HEK293 (cell line): ENCODE data around the gene ZFP36.

Source experiments
- HOXA7 ChIP-seq: sonication (generic); formaldehyde crosslinking; IDR thresholded peaks from 2 replicates; pipeline ENCODE4 v1.8.1; 2022; ENCODE audit warnings: missing genetic modification reagents, borderline replicate concordance
- HOXC10 ChIP-seq: sonication (generic); formaldehyde crosslinking; IDR thresholded peaks from 2 replicates; pipeline ENCODE4 v1.8.1; 2023; ENCODE audit warnings: mild to moderate bottlenecking, missing genetic modification reagents
- KLF1 ChIP-seq: fragments of 450-650 bp; formaldehyde crosslinking; IDR thresholded peaks from 2 replicates; pipeline ENCODE4 v1.5.1; 2016; ENCODE audit warnings: missing biosample characterization, missing genetic modification characterization
- KLF7 ChIP-seq: fragments of 450-650 bp; formaldehyde crosslinking; IDR thresholded peaks from 2 replicates; pipeline ENCODE4 v1.5.1; 2016; ENCODE audit warnings: missing biosample characterization, missing genetic modification characterization, borderline replicate concordance
- MEIS1 ChIP-seq: sonication (generic); formaldehyde crosslinking; IDR thresholded peaks from 2 replicates; pipeline ENCODE4 v1.8.1; 2022; ENCODE audit warnings: missing genetic modification reagents, mild to moderate bottlenecking, borderline replicate concordance
- TCF7L2 ChIP-seq: IDR thresholded peaks from 2 replicates; pipeline ENCODE4 v1.6.1; 2011; ENCODE audit warnings: low read depth, mild to moderate bottlenecking, inconsistent platforms, low read length, moderate library complexity, borderline replicate concordance
- ZBTB17 ChIP-seq: fragments of 450-650 bp; formaldehyde crosslinking; IDR thresholded peaks from 2 replicates; pipeline ENCODE4 v1.5.1; 2016; ENCODE audit warnings: missing biosample characterization, missing genetic modification characterization
- ZBTB21 ChIP-seq: fragments of 450-650 bp; formaldehyde crosslinking; IDR thresholded peaks from 2 replicates; pipeline ENCODE4 v1.5.1; 2017; ENCODE audit warnings: missing biosample characterization, missing genetic modification characterization
- ZBTB48 ChIP-seq: fragments of 450-650 bp; formaldehyde crosslinking; IDR thresholded peaks from 2 replicates; pipeline ENCODE4 v1.5.1; 2016; ENCODE audit warnings: missing biosample characterization, missing genetic modification characterization
- ZFP41 ChIP-seq: fragments of 450-650 bp; formaldehyde crosslinking; IDR thresholded peaks from 2 replicates; pipeline ENCODE4 v1.5.1; 2016; ENCODE audit warnings: missing biosample characterization, missing genetic modification characterization, borderline replicate concordance
- ZNF146 ChIP-seq: fragments of 450-650 bp; formaldehyde crosslinking; IDR thresholded peaks from 2 replicates; pipeline ENCODE4 v1.5.1; 2016; ENCODE audit warnings: missing biosample characterization, missing genetic modification characterization
- ZNF2 ChIP-seq: fragments of 450-650 bp; formaldehyde crosslinking; IDR thresholded peaks from 2 replicates; pipeline ENCODE4 v1.5.1; 2016; ENCODE audit warnings: missing biosample characterization, missing genetic modification characterization
- ZNF221 ChIP-seq: fragments of 450-650 bp; formaldehyde crosslinking; IDR thresholded peaks from 2 replicates; pipeline ENCODE4 v1.5.1; 2017; ENCODE audit warnings: missing biosample characterization, missing genetic modification characterization, borderline replicate concordance
- ZNF274 ChIP-seq, 2 experiments: fragments of 200-500 bp in 1 of 2; fragments of 450-650 bp in 1 of 2; sonication (Bioruptor generic) in 1 of 2; formaldehyde crosslinking in 1 of 2; IDR thresholded peaks; 2 replicates each; pipeline versions ENCODE4 v1.5.1 to v1.6.1; 2014 to 2016; ENCODE audit warnings: borderline replicate concordance in 1 of 2, inconsistent platforms in 1 of 2, low read length in 1 of 2, missing biosample characterization in 1 of 2, missing genetic modification characterization in 1 of 2
- ZNF335 ChIP-seq: fragments of 450-650 bp; formaldehyde crosslinking; conservative IDR thresholded peaks from 2 replicates; pipeline ENCODE4 v1.5.1; 2016; ENCODE audit warnings: missing biosample characterization, missing genetic modification characterization
- ZNF558 ChIP-seq: fragments of 450-650 bp; formaldehyde crosslinking; IDR thresholded peaks from 2 replicates; pipeline ENCODE4 v1.5.1; 2016; ENCODE audit warnings: missing biosample characterization, missing genetic modification characterization
- ZNF561 ChIP-seq: fragments of 450-650 bp; IDR thresholded peaks from 2 replicates; pipeline ENCODE4 v1.5.1; 2018; ENCODE audit warnings: missing biosample characterization, missing genetic modification characterization, borderline replicate concordance
- ZNF596 ChIP-seq: fragments of 450-650 bp; IDR thresholded peaks from 2 replicates; pipeline ENCODE4 v1.5.0; 2018; ENCODE audit warnings: missing biosample characterization, mild to moderate bottlenecking, missing genetic modification characterization, moderate library complexity
- ZNF624 ChIP-seq: fragments of 450-650 bp; formaldehyde crosslinking; IDR thresholded peaks from 2 replicates; pipeline ENCODE4 v1.5.1; 2017; ENCODE audit warnings: missing biosample characterization, missing genetic modification characterization
- ZNF768 ChIP-seq: fragments of 450-650 bp; formaldehyde crosslinking; IDR thresholded peaks from 2 replicates; pipeline ENCODE4 v1.5.1; 2018; ENCODE audit warnings: missing biosample characterization, mild to moderate bottlenecking, missing genetic modification characterization
- ZNF785 ChIP-seq: fragments of 450-650 bp; formaldehyde crosslinking; IDR thresholded peaks from 2 replicates; pipeline ENCODE4 v1.5.1; 2016; ENCODE audit warnings: missing biosample characterization, missing genetic modification characterization
- ZNF791 ChIP-seq: fragments of 450-650 bp; formaldehyde crosslinking; IDR thresholded peaks from 2 replicates; pipeline ENCODE4 v1.5.1; 2016; ENCODE audit warnings: missing biosample characterization, missing genetic modification characterization
- TF ChIP-seq, protein P1 (sequence below): fragments of 450-650 bp; formaldehyde crosslinking; IDR thresholded peaks from 2 replicates; pipeline ENCODE4 v1.5.1; 2016; ENCODE audit warnings: missing biosample characterization, missing genetic modification characterization
- TF ChIP-seq, protein P2 (sequence below): fragments of 450-650 bp; formaldehyde crosslinking; IDR thresholded peaks from 2 replicates; pipeline ENCODE4 v1.5.1; 2016; ENCODE audit warnings: missing biosample characterization, missing genetic modification characterization
- TF ChIP-seq, protein P3 (sequence below): fragments of 450-650 bp; formaldehyde crosslinking; IDR thresholded peaks from 2 replicates; pipeline ENCODE4 v1.5.1; 2017; ENCODE audit warnings: missing biosample characterization, missing genetic modification characterization
- TF ChIP-seq, protein P4 (sequence below): fragments of 450-650 bp; formaldehyde crosslinking; IDR thresholded peaks from 2 replicates; pipeline ENCODE4 v1.5.0; 2017; ENCODE audit warnings: missing biosample characterization, missing genetic modification characterization, borderline replicate concordance
- TF ChIP-seq, protein P5 (sequence below): fragments of 450-650 bp; formaldehyde crosslinking; IDR thresholded peaks from 2 replicates; pipeline ENCODE4 v1.5.1; 2016; ENCODE audit warnings: missing biosample characterization, missing genetic modification characterization, low read depth

Gene ZFP36

DNA sequence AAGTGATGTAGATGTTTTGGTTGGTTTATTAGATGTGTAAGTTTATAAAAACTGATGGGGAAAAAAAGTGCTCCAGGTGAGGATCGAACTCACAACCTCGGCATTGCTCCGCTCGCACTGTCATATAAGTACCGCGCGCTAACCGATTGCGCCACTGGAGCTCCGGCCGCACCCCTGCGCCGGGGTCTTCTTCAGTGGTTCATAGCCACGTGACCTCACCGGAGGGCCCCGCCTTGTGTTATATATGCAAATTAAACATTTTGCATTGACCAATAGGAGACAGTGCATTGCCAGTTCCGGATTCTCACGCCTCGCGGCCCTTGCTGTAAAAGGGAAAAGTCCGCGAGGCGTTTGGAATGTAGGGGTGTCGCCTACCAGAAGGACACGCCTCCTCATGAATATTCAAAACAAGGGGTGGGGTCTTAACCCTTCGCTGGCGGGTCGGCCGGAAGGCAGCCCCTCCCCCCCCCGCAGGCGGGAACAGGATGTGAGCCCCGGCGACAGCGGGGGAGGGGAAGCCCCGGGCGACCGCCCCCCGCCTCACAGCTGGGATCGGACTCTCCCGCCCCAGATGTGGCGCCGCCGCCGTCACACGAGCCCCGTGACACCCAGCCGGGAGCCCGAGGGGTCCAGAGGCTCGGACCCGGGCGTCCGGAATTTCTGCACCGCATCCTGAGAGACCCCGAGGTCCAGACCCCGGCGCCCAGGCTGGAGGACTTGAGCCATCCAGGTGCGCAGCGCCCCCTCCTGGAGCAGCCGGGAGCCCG is 5.6 kb downstream of the ZFP36 start, which contains the start of gene PLEKHG2 (continued):
- TF ChIP-seq ZBTB17 (tag by site-specific recombination) (peak; percentile 91), KLF1 (tag by site-specific recombination) (peak; percentile 78), ZNF785 (tag by site-specific recombination) (peak; percentile 96), TCF7L2 (no peak), ZNF558 (peak; percentile 95), MEIS1 (CRISPR knock-in tag) (no peak), ZBTB21 (peak; percentile 83), ZNF791 (no peak), ZNF561 (tag by site-specific recombination) (peak; percentile 100), KLF7 (peak; percentile 87), ZNF596 (0 out of 2 replicates have a peak, but pooled peaks have one; percentile 68), ZNF2 (tag by site-specific recombination) (peak; percentile 99), ZNF768 (tag by site-specific recombination) (no peak; the same call in 1 of the 2 replicates), HOXA7 (no peak), ZNF146 (0 out of 2 replicates have a peak, but pooled peaks have one; percentile 63), HOXC10 (CRISPR knock-in tag) (no peak), ZNF335 (tag by site-specific recombination) (peak; percentile 97), ZNF624 (tag by site-specific recombination) (peak; percentile 81; the same call in 1 of the 2 replicates), ZBTB48 (tag by site-specific recombination) (no peak; the same call in 1 of the 2 replicates), ZNF274 (IDR thresholded peaks at IDR 0.05; ENCODE audit: low read length) (no peak), ZNF274 (tag by site-specific recombination; IDR thresholded peaks at IDR 0.05; ENCODE audit: borderline replicate concordance) (no peak), ZNF221 (peak; percentile 99), ZFP41 (tag by site-specific recombination) (no peak)
- TF ChIP-seq, protein P1, sequence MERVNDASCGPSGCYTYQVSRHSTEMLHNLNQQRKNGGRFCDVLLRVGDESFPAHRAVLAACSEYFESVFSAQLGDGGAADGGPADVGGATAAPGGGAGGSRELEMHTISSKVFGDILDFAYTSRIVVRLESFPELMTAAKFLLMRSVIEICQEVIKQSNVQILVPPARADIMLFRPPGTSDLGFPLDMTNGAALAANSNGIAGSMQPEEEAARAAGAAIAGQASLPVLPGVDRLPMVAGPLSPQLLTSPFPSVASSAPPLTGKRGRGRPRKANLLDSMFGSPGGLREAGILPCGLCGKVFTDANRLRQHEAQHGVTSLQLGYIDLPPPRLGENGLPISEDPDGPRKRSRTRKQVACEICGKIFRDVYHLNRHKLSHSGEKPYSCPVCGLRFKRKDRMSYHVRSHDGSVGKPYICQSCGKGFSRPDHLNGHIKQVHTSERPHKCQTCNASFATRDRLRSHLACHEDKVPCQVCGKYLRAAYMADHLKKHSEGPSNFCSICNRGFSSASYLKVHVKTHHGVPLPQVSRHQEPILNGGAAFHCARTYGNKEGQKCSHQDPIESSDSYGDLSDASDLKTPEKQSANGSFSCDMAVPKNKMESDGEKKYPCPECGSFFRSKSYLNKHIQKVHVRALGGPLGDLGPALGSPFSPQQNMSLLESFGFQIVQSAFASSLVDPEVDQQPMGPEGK (tag by site-specific recombination): peak; percentile 100
- TF ChIP-seq, protein P2, sequence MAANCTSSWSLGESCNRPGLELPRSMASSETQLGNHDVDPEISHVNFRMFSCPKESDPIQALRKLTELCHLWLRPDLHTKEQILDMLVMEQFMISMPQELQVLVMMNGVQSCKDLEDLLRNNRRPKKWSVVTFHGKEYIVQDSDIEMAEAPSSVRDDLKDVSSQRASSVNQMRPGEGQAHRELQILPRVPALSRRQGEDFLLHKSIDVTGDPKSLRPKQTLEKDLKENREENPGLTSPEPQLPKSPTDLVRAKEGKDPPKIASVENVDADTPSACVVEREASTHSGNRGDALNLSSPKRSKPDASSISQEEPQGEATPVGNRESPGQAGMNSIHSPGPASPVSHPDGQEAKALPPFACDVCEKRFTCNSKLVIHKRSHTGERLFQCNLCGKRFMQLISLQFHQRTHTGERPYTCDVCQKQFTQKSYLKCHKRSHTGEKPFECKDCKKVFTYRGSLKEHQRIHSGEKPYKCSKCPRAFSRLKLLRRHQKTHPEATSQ: no peak
- TF ChIP-seq, protein P3, sequence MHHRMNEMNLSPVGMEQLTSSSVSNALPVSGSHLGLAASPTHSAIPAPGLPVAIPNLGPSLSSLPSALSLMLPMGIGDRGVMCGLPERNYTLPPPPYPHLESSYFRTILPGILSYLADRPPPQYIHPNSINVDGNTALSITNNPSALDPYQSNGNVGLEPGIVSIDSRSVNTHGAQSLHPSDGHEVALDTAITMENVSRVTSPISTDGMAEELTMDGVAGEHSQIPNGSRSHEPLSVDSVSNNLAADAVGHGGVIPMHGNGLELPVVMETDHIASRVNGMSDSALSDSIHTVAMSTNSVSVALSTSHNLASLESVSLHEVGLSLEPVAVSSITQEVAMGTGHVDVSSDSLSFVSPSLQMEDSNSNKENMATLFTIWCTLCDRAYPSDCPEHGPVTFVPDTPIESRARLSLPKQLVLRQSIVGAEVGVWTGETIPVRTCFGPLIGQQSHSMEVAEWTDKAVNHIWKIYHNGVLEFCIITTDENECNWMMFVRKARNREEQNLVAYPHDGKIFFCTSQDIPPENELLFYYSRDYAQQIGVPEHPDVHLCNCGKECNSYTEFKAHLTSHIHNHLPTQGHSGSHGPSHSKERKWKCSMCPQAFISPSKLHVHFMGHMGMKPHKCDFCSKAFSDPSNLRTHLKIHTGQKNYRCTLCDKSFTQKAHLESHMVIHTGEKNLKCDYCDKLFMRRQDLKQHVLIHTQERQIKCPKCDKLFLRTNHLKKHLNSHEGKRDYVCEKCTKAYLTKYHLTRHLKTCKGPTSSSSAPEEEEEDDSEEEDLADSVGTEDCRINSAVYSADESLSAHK (tag by site-specific recombination): peak; percentile 80
- TF ChIP-seq, protein P4, sequence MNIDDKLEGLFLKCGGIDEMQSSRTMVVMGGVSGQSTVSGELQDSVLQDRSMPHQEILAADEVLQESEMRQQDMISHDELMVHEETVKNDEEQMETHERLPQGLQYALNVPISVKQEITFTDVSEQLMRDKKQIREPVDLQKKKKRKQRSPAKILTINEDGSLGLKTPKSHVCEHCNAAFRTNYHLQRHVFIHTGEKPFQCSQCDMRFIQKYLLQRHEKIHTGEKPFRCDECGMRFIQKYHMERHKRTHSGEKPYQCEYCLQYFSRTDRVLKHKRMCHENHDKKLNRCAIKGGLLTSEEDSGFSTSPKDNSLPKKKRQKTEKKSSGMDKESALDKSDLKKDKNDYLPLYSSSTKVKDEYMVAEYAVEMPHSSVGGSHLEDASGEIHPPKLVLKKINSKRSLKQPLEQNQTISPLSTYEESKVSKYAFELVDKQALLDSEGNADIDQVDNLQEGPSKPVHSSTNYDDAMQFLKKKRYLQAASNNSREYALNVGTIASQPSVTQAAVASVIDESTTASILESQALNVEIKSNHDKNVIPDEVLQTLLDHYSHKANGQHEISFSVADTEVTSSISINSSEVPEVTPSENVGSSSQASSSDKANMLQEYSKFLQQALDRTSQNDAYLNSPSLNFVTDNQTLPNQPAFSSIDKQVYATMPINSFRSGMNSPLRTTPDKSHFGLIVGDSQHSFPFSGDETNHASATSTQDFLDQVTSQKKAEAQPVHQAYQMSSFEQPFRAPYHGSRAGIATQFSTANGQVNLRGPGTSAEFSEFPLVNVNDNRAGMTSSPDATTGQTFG (tag by site-specific recombination): peak; percentile 93
- TF ChIP-seq, protein P5, sequence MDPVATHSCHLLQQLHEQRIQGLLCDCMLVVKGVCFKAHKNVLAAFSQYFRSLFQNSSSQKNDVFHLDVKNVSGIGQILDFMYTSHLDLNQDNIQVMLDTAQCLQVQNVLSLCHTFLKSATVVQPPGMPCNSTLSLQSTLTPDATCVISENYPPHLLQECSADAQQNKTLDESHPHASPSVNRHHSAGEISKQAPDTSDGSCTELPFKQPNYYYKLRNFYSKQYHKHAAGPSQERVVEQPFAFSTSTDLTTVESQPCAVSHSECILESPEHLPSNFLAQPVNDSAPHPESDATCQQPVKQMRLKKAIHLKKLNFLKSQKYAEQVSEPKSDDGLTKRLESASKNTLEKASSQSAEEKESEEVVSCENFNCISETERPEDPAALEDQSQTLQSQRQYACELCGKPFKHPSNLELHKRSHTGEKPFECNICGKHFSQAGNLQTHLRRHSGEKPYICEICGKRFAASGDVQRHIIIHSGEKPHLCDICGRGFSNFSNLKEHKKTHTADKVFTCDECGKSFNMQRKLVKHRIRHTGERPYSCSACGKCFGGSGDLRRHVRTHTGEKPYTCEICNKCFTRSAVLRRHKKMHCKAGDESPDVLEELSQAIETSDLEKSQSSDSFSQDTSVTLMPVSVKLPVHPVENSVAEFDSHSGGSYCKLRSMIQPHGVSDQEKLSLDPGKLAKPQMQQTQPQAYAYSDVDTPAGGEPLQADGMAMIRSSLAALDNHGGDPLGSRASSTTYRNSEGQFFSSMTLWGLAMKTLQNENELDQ (tag by site-specific recombination): no peak
